Mesendoderm (in vitro differentiated cells): ENCODE measurements around the gene EXOC5.

Experiments
- DNase-seq: peaks from one replicate; pipeline ENCODE4 v3.0.0; 2013
- H2AK5ac ChIP-seq: 2 replicates; pipeline ENCODE4 v1.6.1; 2013; ENCODE audit warnings: low read length, inconsistent platforms
- H2BK120ac ChIP-seq: 2 replicates; pipeline ENCODE4 v1.6.1; 2013; ENCODE audit warnings: low read depth, mild to moderate bottlenecking, low read length, moderate library complexity, mixed read lengths
- H2BK15ac ChIP-seq: replicated peaks from 2 replicates; pipeline ENCODE4 v1.6.1; 2013; ENCODE audit warnings: low read depth, mild to moderate bottlenecking, moderate library complexity
- H2BK5ac ChIP-seq: 2 replicates; pipeline ENCODE4 v1.6.1; 2013; ENCODE audit warnings: low read length, inconsistent platforms
- H3K18ac ChIP-seq: 2 replicates; pipeline ENCODE4 v1.6.1; 2013; ENCODE audit warnings: mild to moderate bottlenecking, low read length, mixed read lengths
- H3K23ac ChIP-seq: one replicate; pipeline ENCODE4 v1.6.1; 2013; ENCODE audit warnings: low read length
- H3K27ac ChIP-seq: 2 replicates; pipeline ENCODE4 v1.5.1; 2013; ENCODE audit warnings: low read depth, mild to moderate bottlenecking, inconsistent platforms, low read length, moderate library complexity
- H3K27me3 ChIP-seq: 2 replicates; pipeline ENCODE4 v1.6.1; 2013; ENCODE audit warnings: low read length, control low read depth, mild to moderate bottlenecking, inconsistent platforms; ENCODE audit not compliant: insufficient read depth, poor library complexity
- H3K36me3 ChIP-seq: 2 replicates; pipeline ENCODE4 v1.6.1; 2013; ENCODE audit warnings: low read length, inconsistent platforms; ENCODE audit not compliant: control insufficient read depth, insufficient read depth
- H3K4ac ChIP-seq: one replicate; pipeline ENCODE4 v1.6.1; 2013; ENCODE audit warnings: low read depth, mild to moderate bottlenecking, low read length, moderate library complexity
- H3K4me1 ChIP-seq: 2 replicates; pipeline ENCODE4 v1.6.1; 2013; ENCODE audit warnings: low read depth, low read length, inconsistent platforms; ENCODE audit not compliant: control insufficient read depth
- H3K4me2 ChIP-seq: 2 replicates; pipeline ENCODE4 v1.6.1; 2013; ENCODE audit warnings: low read length
- H3K4me3 ChIP-seq: 2 replicates; pipeline ENCODE4 v1.5.1; 2013; ENCODE audit warnings: mild to moderate bottlenecking, low read length
- H3K56ac ChIP-seq: one replicate; pipeline ENCODE4 v1.6.1; 2013; ENCODE audit warnings: low read length
- H3K79me1 ChIP-seq: 2 replicates; pipeline ENCODE4 v1.6.1; 2013; ENCODE audit warnings: low read length, inconsistent platforms
- H3K79me2 ChIP-seq: 2 replicates; pipeline ENCODE4 v1.6.1; 2013; ENCODE audit warnings: mild to moderate bottlenecking, low read length; ENCODE audit not compliant: control insufficient read depth, insufficient read depth
- H3K9ac ChIP-seq: 2 replicates; pipeline ENCODE4 v1.6.1; 2013; ENCODE audit warnings: low read length, inconsistent platforms
- H4K5ac ChIP-seq: one replicate; pipeline ENCODE4 v1.6.1; 2013; ENCODE audit warnings: low read length
- H4K8ac ChIP-seq: one replicate; pipeline ENCODE4 v1.6.1; 2013; ENCODE audit warnings: low read depth, mild to moderate bottlenecking, control low read depth, low read length, moderate library complexity
- WGBS: extraction: QIAGEN DNeasy Blood & Tissue Kit; methylation state at CpG from one replicate; pipeline ENCODE4 v1.1.7; 2013; ENCODE audit warnings: low lambda C conversion rate, missing lambda C conversion rate; ENCODE audit not compliant: insufficient coverage; ENCODE audit errors: extremely low coverage; 5-methylcytosine and 5-hydroxymethylcytosine counted together

The EXOC5 gene

GRCh38 chr14:57171363-57171762 lies 97.3 kb downstream of the EXOC5 start:
- H3K79me2 ChIP-seq: no peaks in the 10 kb centered on the region
- H3K79me1 ChIP-seq: no peaks in the 10 kb centered on the region
- no peak overlapping the region for H2BK15ac ChIP-seq
- no peaks in the 10 kb centered on the region for H3K36me3 ChIP-seq
- H2BK120ac ChIP-seq: no peak overlapping the region
- no peak overlapping the region for H3K4me2 ChIP-seq
- H3K4me3 ChIP-seq: no peak overlapping the region
- no peak for DNase-seq
- H3K27ac ChIP-seq: no peak overlapping the region
- H2BK5ac ChIP-seq: no peak overlapping the region
- no peak overlapping the region for H3K9ac ChIP-seq
- H4K5ac ChIP-seq: no peak overlapping the region
- H3K27me3 ChIP-seq: no peaks in the 10 kb centered on the region
- H3K23ac ChIP-seq: no peak overlapping the region
- no peak overlapping the region for H3K4ac ChIP-seq
- H4K8ac ChIP-seq: no peak overlapping the region
- H3K18ac ChIP-seq: no peak overlapping the region
- no peaks in the 10 kb centered on the region for H3K4me1 ChIP-seq
- no peak overlapping the region for H3K56ac ChIP-seq
- WGBS: no CpG with 5 or more reads among the region's 5 CpGs
- no peak overlapping the region for H2AK5ac ChIP-seq

GRCh38 chr14:57169901-57170300 lies 98.8 kb downstream of the EXOC5 start:
- no peak overlapping the region for H3K4ac ChIP-seq
- no peak overlapping the region for H3K4me2 ChIP-seq
- H2AK5ac ChIP-seq: no peak overlapping the region
- no peaks in the 10 kb centered on the region for H3K27me3 ChIP-seq
- no peaks in the 10 kb centered on the region for H3K4me1 ChIP-seq
- H3K9ac ChIP-seq: no peak overlapping the region
- H4K8ac ChIP-seq: no peak overlapping the region
- H3K4me3 ChIP-seq: no peak overlapping the region
- no peak overlapping the region for H2BK5ac ChIP-seq
- H3K36me3 ChIP-seq: no peaks in the 10 kb centered on the region
- H3K23ac ChIP-seq: no peak overlapping the region
- H3K56ac ChIP-seq: no peak overlapping the region
- no peaks in the 10 kb centered on the region for H3K79me2 ChIP-seq
- no peak for DNase-seq
- H2BK120ac ChIP-seq: no peak overlapping the region
- H4K5ac ChIP-seq: no peak overlapping the region
- H3K18ac ChIP-seq: no peak overlapping the region
- H3K79me1 ChIP-seq: no peaks in the 10 kb centered on the region
- H3K27ac ChIP-seq: no peak overlapping the region
- WGBS: no CpG with 5 or more reads among the region's 3 CpGs
- H2BK15ac ChIP-seq: no peak overlapping the region

- Histone ChIP-seq H2BK5ac (no peak overlapping the region), H3K36me3 (no peaks in the 10 kb centered on the region), H3K4ac (no peak overlapping the region), H3K4me2 (no peak overlapping the region), H3K27me3 (no peaks in the 10 kb centered on the region), H3K4me1 (no peaks in the 10 kb centered on the region), H3K18ac (no peak overlapping the region), H4K5ac (no peak overlapping the region), H4K8ac (no peak overlapping the region), H3K79me1 (no peaks in the 10 kb centered on the region), H2BK120ac (no peak overlapping the region), H3K9ac (no peak overlapping the region), H3K4me3 (no peak overlapping the region), H2BK15ac (no peak overlapping the region), H3K23ac (no peak overlapping the region), H3K27ac (no peak overlapping the region), H2AK5ac (no peak overlapping the region), H3K79me2 (no peaks in the 10 kb centered on the region), H3K56ac (no peak overlapping the region)
- no CpG with 5 or more reads among the region's 2 CpGs for WGBS
- DNase-seq: no peak
Measured at GRCh38 chr14:57168138-57168679, 100.5 kb downstream of the EXOC5 start.

GRCh38 chr14:57161583-57162234 lies 107.0 kb downstream of the EXOC5 start:
- WGBS: no CpG with 5 or more reads among the region's 8 CpGs
- no peak overlapping the region for H3K27ac ChIP-seq
- no peaks in the 10 kb centered on the region for H3K79me2 ChIP-seq
- H3K18ac ChIP-seq: no peak overlapping the region
- H3K27me3 ChIP-seq: no peaks in the 10 kb centered on the region
- H3K4me3 ChIP-seq: no peak overlapping the region
- no peak overlapping the region for H4K8ac ChIP-seq
- no peaks in the 10 kb centered on the region for H3K4me1 ChIP-seq
- H3K79me1 ChIP-seq: no peaks in the 10 kb centered on the region
- H3K9ac ChIP-seq: no peak overlapping the region
- no peak overlapping the region for H3K4ac ChIP-seq
- no peak overlapping the region for H2AK5ac ChIP-seq
- no peak overlapping the region for H4K5ac ChIP-seq
- H2BK15ac ChIP-seq: no peak overlapping the region
- no peaks in the 10 kb centered on the region for H3K36me3 ChIP-seq
- no peak overlapping the region for H2BK5ac ChIP-seq
- DNase-seq: no peak
- no peak overlapping the region for H3K4me2 ChIP-seq
- no peak overlapping the region for H3K23ac ChIP-seq
- no peak overlapping the region for H2BK120ac ChIP-seq
- no peak overlapping the region for H3K56ac ChIP-seq

- Histone ChIP-seq H2BK5ac (no peak overlapping the region), H3K79me2 (no peaks in the 10 kb centered on the region), H4K8ac (no peak overlapping the region), H3K4ac (no peak overlapping the region), H4K5ac (no peak overlapping the region), H2BK15ac (no peak overlapping the region), H3K4me3 (no peak overlapping the region), H3K56ac (no peak overlapping the region), H3K4me2 (no peak overlapping the region), H3K27me3 (no peaks in the 10 kb centered on the region), H2BK120ac (no peak overlapping the region), H3K79me1 (no peaks in the 10 kb centered on the region), H2AK5ac (no peak overlapping the region), H3K27ac (no peak overlapping the region), H3K9ac (no peak overlapping the region), H3K36me3 (no peaks in the 10 kb centered on the region), H3K4me1 (no peaks in the 10 kb centered on the region), H3K23ac (no peak overlapping the region), H3K18ac (no peak overlapping the region)
- no CpG with 5 or more reads among the region's 6 CpGs for WGBS
- no peak for DNase-seq
Measured at GRCh38 chr14:57160333-57160732, 108.4 kb downstream of the EXOC5 start.

- no peak overlapping the region for H3K56ac ChIP-seq
- H3K4me2 ChIP-seq: no peak overlapping the region
- no peaks in the 10 kb centered on the region for H3K79me2 ChIP-seq
- no peak overlapping the region for H2BK5ac ChIP-seq
- H4K8ac ChIP-seq: no peak overlapping the region
- DNase-seq: no peak
- no peaks in the 10 kb centered on the region for H3K4me1 ChIP-seq
- no peak overlapping the region for H2BK120ac ChIP-seq
- no peaks in the 10 kb centered on the region for H3K36me3 ChIP-seq
- no CpG with 5 or more reads among the region's 4 CpGs for WGBS
- H3K18ac ChIP-seq: no peak overlapping the region
- no peak overlapping the region for H3K9ac ChIP-seq
- no peak overlapping the region for H2AK5ac ChIP-seq
- no peaks in the 10 kb centered on the region for H3K79me1 ChIP-seq
- H3K4ac ChIP-seq: no peak overlapping the region
- no peak overlapping the region for H4K5ac ChIP-seq
- H3K23ac ChIP-seq: no peak overlapping the region
- no peak overlapping the region for H3K27ac ChIP-seq
- H3K27me3 ChIP-seq: no peaks in the 10 kb centered on the region
- H2BK15ac ChIP-seq: no peak overlapping the region
- no peak overlapping the region for H3K4me3 ChIP-seq
Measured at GRCh38 chr14:57153286-57153685, 115.4 kb downstream of the EXOC5 start.
